Measurements from ENCODE around the gene PPP4C. TPM values are rescaled to one million over a fixed set of nuclear protein-coding genes. Genes with fewer than 3 reads are reported as not detected.

PPP4C gene
- total RNA-seq, 1 experiment from 2014 or later, result 165 TPM

DNA sequence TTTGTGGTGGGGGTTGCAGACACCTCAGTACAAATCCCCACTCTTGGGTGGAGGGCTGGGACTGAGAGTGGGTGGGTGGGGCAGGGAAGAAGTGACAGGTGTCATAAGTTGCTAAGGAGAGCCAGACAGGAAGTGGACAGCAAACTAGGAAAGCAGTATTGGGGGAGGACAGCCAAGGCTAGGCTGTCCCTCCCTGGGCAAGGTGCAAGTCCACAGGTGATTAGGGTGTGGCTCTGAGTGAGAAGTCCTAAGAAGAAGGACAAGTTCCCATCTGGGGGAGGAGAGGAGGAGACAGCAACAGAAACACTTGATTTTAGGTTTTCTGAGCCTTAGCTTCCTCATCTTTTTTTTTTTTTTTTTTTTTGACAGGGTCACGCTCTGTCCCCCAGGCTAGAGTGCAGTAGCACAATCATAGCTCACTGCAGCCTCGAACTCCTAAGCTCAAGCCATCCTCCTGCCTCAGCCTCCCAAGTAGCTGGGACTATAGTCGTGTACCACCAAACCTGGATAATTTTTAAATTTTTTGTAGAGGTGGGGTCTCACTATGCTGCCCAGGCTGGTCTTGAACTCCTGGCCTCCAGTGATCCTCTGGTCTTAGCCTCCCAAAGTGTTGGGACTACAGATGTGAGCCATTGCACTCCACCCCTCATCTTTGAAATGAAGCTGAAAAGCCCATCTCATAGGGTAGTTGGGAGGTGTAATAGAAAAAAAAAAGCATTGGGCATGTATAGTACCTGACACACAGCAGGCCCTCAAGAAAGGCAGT, 44.7 kb downstream of the PPP4C start:
- H4K20me1 ChIP-seq (ENCODE audit: insufficient read depth), result no peaks in the 10 kb centered on the region
- peaks cover 10 to 21% of the 10 kb centered on the region in 2 experiments for H3K4me1 ChIP-seq (ENCODE audit: control insufficient read depth in 1 of 2, insufficient read depth in 2 of 2, low read length in 2 of 2)
- intact Hi-C loops (cut with micrococcal nuclease), result no loop called here
- ChIA-PET CTCF (interaction anchor here (1.1 kb wide), 1 partner anchor 9 kb away, joined by 3 read pairs; no protein-coding TSS in a partner anchor), RAD21 (ENCODE audit: low non-redundant PET in 1 of 2, low total read pairs in 2 of 2, uncharacterized antibody in 2 of 2, unreplicated experiment in 2 of 2) (no interaction called here), POLR2A (interaction anchor here (0.7 kb wide), 1 partner anchor 1022 kb away, joined by 3 read pairs; no protein-coding TSS in a partner anchor)
- BruUV-seq (replicated peaks), result no TSS peak
- DNase-seq (ENCODE audit: low read depth, low spot score) (no peak), ATAC-seq (no peak)
- no peaks in the 10 kb centered on the region for H3K9me3 ChIP-seq (ENCODE audit: control insufficient read depth in 1 of 2, insufficient read depth in 1 of 2, low read depth in 1 of 2, low read length in 2 of 2)
- H3K27me3 ChIP-seq (ENCODE audit: insufficient read depth, low read length), result no peaks in the 10 kb centered on the region
- no peak for TF ChIP-seq FOSL1 (IDR thresholded peaks at IDR 0.05; ENCODE audit: low read depth)
- no peak for TF ChIP-seq JUND (IDR thresholded peaks at IDR 0.05)
- no peak for TF ChIP-seq EZH2 (IDR thresholded peaks at IDR 0.05)
- no peak for TF ChIP-seq SP1 (IDR thresholded peaks at IDR 0.05; ENCODE audit: low read depth)
- TF ChIP-seq, protein P1, sequence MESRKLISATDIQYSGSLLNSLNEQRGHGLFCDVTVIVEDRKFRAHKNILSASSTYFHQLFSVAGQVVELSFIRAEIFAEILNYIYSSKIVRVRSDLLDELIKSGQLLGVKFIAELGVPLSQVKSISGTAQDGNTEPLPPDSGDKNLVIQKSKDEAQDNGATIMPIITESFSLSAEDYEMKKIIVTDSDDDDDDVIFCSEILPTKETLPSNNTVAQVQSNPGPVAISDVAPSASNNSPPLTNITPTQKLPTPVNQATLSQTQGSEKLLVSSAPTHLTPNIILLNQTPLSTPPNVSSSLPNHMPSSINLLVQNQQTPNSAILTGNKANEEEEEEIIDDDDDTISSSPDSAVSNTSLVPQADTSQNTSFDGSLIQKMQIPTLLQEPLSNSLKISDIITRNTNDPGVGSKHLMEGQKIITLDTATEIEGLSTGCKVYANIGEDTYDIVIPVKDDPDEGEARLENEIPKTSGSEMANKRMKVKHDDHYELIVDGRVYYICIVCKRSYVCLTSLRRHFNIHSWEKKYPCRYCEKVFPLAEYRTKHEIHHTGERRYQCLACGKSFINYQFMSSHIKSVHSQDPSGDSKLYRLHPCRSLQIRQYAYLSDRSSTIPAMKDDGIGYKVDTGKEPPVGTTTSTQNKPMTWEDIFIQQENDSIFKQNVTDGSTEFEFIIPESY (IDR thresholded peaks at IDR 0.05; ENCODE audit: extremely low read depth, insufficient replicate concordance, low read length), result no peak
- no peak overlapping the region for H3K4me2 ChIP-seq (ENCODE audit: low read length)
- no peak overlapping the region for H3K9ac ChIP-seq (ENCODE audit: low read length)
- no peak overlapping the region for H3K27ac ChIP-seq (ENCODE audit: low read depth, low read length)
- no peaks in the 10 kb centered on the region; a peak in 1 of 4 replicates for H3K36me3 ChIP-seq (ENCODE audit: control insufficient read depth in 1 of 2, insufficient read depth in 2 of 2, low read length in 2 of 2)
- no peak overlapping the region for H2AFZ ChIP-seq (ENCODE audit: low read depth, low read length, poor library complexity, severe bottlenecking)
- H3K4me3 ChIP-seq (replicated peaks in 1 of 2; ENCODE audit: low read depth in 1 of 2, low read length in 2 of 2), result no peak overlapping the region
- H3K79me2 ChIP-seq (ENCODE audit: insufficient read depth, low read length), result no peaks in the 10 kb centered on the region
- H3K9me2 ChIP-seq (ENCODE audit: insufficient read depth), result no peaks in the 10 kb centered on the region
